Tibial nerve (tissue), 4 donors: ENCODE measurements around the gene IL15. TPM values are rescaled to one million over a fixed set of nuclear protein-coding genes. Genes with fewer than 3 reads are reported as not detected.
"Not testable (repeated sequence)": the region's sequence is repeated elsewhere in the genome, so short reads cannot be mapped to it uniquely, and the experiment has no call there.

Source experiments
- DNase-seq, 2 donors: peaks; one replicate each; pipeline ENCODE4 v3.0.0-alpha.2; 2019; ENCODE audit warnings: low spot score in 2 of 2
- H3K27ac ChIP-seq, 4 donors: fragments of 200-600 bp; sonication (generic) in 3 of 4; one replicate each; pipeline ENCODE4 v1.5.1; 2017 to 2019; ENCODE audit warnings: mild to moderate bottlenecking in 1 of 4
- H3K27me3 ChIP-seq, 2 donors: fragments of 200-600 bp; sonication (generic) in 1 of 2; one replicate each; pipeline versions ENCODE4 v1.5.1 to v1.6.0; 2017 to 2019
- H3K36me3 ChIP-seq, 3 donors: fragments of 200-600 bp; sonication (generic); one replicate each; pipeline ENCODE4 v1.5.1; 2018 to 2019
- H3K4me1 ChIP-seq, 4 donors: fragments of 200-600 bp; sonication (generic) in 3 of 4; one replicate each; pipeline ENCODE4 v1.5.1; 2017 to 2019
- H3K4me3 ChIP-seq, 4 donors: fragments of 200-600 bp; sonication (generic) in 3 of 4; one replicate each; pipeline ENCODE4 v1.5.1; 2017 to 2019; ENCODE audit warnings: mild to moderate bottlenecking in 1 of 4, moderate library complexity in 1 of 4
- H3K9me3 ChIP-seq, 4 donors: fragments of 200-600 bp; sonication (generic) in 3 of 4; one replicate each; pipeline ENCODE4 v1.5.1; 2017 to 2019
- EP300 ChIP-seq, 2 donors: sonication (generic); formaldehyde crosslinking; IDR thresholded peaks; one replicate each; pipeline ENCODE4 v1.6.1; 2017; ENCODE audit warnings: antibody characterized with exemption in 2 of 2, mild to moderate bottlenecking in 1 of 2
- POLR2A ChIP-seq, 2 donors: fragments of 450-650 bp; IDR thresholded peaks; one replicate each; pipeline ENCODE4 v1.6.1; 2017; ENCODE audit warnings: antibody characterized with exemption in 2 of 2, mild to moderate bottlenecking in 2 of 2, moderate library complexity in 2 of 2
- WGBS, 2 donors: methylation state at CpG; one replicate each; pipeline ENCODE4 v1.1.5; 2018; 5-methylcytosine and 5-hydroxymethylcytosine counted together
- total RNA-seq, 4 donors: library from RNA; depleted of rRNA; stranded (reverse); fragments of >200 nt; gene quantifications; one replicate each; pipeline ENCODE4 v1.1.0, GENCODE V29; 2016
- TF ChIP-seq, protein P1 (sequence below), 5 experiments: fragments of 200-600 bp in 3 of 5; fragments of 450-650 bp in 2 of 5; sonication (generic) in 3 of 5; IDR thresholded peaks; one replicate each; pipeline ENCODE4 v1.5.1; 2016 to 2019; ENCODE audit warnings: antibody characterized with exemption in 5 of 5, mild to moderate bottlenecking in 3 of 5, moderate library complexity in 2 of 5

Gene IL15, protein sequence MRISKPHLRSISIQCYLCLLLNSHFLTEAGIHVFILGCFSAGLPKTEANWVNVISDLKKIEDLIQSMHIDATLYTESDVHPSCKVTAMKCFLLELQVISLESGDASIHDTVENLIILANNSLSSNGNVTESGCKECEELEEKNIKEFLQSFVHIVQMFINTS
- total RNA-seq: 1 to 10 TPM; 2.4 to 8.1 (median 6.4) TPM

DNA sequence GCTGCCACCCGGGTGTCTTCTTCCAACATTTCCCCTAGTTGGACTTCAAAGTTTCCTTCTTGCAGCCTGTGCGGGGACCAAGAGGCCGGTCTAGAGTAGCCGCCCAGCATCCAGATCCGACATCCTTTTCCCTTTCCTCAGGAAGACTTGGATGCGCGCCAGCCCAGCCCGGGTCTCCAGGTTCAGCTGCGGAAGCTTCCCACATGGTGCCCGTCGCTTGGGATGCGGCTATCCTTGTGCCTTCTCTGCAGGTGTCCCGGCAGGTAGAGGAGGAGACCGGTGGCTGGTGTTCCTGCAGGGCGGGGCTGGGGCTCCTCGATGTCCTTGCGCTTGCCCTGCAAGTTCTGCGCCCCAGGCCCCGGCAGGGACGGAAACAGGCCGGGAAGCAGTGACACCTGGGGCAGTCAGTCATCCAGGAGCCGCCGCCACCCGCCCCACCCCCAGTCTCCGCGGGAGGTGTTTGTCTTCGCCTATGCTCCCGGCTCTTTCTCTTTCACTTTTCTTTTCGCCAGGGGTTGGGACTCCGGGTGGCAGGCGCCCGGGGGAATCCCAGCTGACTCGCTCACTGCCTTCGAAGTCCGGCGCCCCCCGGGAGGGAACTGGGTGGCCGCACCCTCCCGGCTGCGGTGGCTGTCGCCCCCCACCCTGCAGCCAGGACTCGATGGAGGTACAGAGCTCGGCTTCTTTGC is at the start of gene IL15:
TSS of gene IL15 (plus strand) at position 502 of the 689 bp plus-strand sequence. CDS start 82,882 bp downstream, outside the sequence.
- WGBS, 2 donors: 3% methylated on average over 31 to 43 of the region's 43 CpGs
- TF ChIP-seq POLR2A (IDR thresholded peaks at IDR 0.05) (peak in 1 of 2 donors; percentile 5), EP300 (IDR thresholded peaks at IDR 0.05) (no peak)
- TF ChIP-seq, protein P1, sequence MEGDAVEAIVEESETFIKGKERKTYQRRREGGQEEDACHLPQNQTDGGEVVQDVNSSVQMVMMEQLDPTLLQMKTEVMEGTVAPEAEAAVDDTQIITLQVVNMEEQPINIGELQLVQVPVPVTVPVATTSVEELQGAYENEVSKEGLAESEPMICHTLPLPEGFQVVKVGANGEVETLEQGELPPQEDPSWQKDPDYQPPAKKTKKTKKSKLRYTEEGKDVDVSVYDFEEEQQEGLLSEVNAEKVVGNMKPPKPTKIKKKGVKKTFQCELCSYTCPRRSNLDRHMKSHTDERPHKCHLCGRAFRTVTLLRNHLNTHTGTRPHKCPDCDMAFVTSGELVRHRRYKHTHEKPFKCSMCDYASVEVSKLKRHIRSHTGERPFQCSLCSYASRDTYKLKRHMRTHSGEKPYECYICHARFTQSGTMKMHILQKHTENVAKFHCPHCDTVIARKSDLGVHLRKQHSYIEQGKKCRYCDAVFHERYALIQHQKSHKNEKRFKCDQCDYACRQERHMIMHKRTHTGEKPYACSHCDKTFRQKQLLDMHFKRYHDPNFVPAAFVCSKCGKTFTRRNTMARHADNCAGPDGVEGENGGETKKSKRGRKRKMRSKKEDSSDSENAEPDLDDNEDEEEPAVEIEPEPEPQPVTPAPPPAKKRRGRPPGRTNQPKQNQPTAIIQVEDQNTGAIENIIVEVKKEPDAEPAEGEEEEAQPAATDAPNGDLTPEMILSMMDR (IDR thresholded peaks at IDR 0.05): no peak
- Histone ChIP-seq H3K4me1 (peaks cover 0 to 25% (median 2%) of the 10 kb centered on the region in 4 donors), H3K36me3 (no peaks in the 10 kb centered on the region), H3K9me3 (no peaks in the 10 kb centered on the region), H3K27me3 (no peaks in the 10 kb centered on the region), H3K27ac (peak within 1 kb of the TSS; percentile 66 to 87 (median 80)), H3K4me3 (peak within 1 kb of the TSS; percentile 79 to 91 (median 84))
- peak; percentile 27 to 33 for DNase-seq

DNA sequence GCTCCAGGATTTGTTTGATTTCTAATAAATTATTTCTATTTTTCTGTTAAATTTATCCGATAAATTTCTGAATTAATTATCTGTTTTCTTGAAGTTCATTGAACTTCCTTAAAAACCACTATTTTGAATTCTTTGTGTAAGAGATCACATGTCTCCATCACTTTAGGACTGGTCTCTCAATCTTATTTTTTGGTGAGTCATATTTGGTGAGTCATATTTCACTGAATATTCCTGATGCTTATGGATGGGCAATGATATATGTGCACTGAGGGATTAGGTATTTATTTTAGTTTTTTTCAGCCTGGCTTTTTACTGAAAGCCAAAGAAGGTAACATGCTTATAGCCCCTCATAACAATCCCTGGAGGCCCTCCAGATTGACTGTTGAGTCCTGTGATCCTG is 48.5 kb upstream of the IL15 start:
- H3K27ac ChIP-seq: no peak overlapping the region
- no peaks in the 10 kb centered on the region for H3K4me1 ChIP-seq
- H3K9me3 ChIP-seq: peaks cover 0 to 43% (median 0%) of the 10 kb centered on the region in 4 donors
- no peak for TF ChIP-seq POLR2A (IDR thresholded peaks at IDR 0.05)
- TF ChIP-seq, protein P1 (IDR thresholded peaks at IDR 0.05): no peak
- no peak for TF ChIP-seq EP300 (IDR thresholded peaks at IDR 0.05)
- no peaks in the 10 kb centered on the region for H3K27me3 ChIP-seq
- H3K4me3 ChIP-seq: no peak overlapping the region
- H3K36me3 ChIP-seq: no peaks in the 10 kb centered on the region
- DNase-seq: no peak
- WGBS, 2 donors: 95 to 98% methylated on average over 1 of the region's 1 CpG

DNA sequence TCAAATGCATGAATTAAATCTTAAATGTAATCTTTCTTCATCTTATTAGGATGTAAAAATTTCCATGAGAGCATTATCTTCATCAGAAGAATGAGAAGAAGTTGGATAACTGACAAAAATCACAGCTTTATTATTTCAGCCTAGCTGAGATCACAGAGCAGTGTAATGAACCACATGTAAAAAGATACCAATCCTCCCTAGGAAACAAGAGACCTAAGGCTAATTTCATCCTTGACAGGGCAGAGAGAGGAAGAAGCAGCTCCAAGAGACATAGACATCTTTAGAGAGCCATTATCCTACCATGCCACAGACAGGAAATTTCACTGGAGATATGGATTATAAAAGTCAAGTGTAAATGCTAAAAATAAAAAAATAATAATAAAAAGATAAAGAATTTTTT is 40.9 kb upstream of the IL15 start:
- DNase-seq: no peak
- Histone ChIP-seq H3K9me3 (peaks cover 0 to 11% (median 0%) of the 10 kb centered on the region in 4 donors), H3K36me3 (no peaks in the 10 kb centered on the region), H3K27me3 (no peaks in the 10 kb centered on the region), H3K4me3 (no peak overlapping the region), H3K4me1 (no peaks in the 10 kb centered on the region), H3K27ac (no peak overlapping the region)
- TF ChIP-seq POLR2A (IDR thresholded peaks at IDR 0.05): no peak
- TF ChIP-seq, protein P1 (IDR thresholded peaks at IDR 0.05): no peak
- no peak for TF ChIP-seq EP300 (IDR thresholded peaks at IDR 0.05)

DNA sequence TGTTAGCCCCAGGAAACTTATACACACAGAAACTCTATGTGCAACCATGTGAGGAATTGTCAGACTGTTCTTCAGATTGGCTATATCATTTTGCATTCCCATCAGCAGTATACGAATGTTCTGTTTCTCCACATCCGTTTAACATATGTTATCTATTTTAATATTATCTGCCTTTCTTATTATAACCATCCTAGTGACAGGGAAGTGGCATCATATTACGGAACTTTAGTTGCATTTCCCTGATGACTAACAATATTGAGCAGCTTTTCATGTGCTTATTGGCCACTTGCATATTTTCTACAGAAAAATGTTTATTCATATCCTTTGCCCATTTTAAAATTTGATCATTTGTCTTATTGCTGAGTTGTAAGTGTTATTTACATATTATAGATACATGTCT is 36.5 kb upstream of the IL15 start:
- 85 to 87% methylated on average over 3 of the region's 3 CpGs for WGBS, 2 donors
- Histone ChIP-seq H3K27ac (no peak overlapping the region), H3K4me1 (no peaks in the 10 kb centered on the region), H3K36me3 (no peaks in the 10 kb centered on the region), H3K27me3 (no peaks in the 10 kb centered on the region), H3K4me3 (no peak overlapping the region), H3K9me3 (no peaks in the 10 kb centered on the region)
- DNase-seq: no peak
- TF ChIP-seq POLR2A (IDR thresholded peaks at IDR 0.05) (no peak), EP300 (IDR thresholded peaks at IDR 0.05) (no peak)
- TF ChIP-seq, protein P1 (IDR thresholded peaks at IDR 0.05): no peak

DNA sequence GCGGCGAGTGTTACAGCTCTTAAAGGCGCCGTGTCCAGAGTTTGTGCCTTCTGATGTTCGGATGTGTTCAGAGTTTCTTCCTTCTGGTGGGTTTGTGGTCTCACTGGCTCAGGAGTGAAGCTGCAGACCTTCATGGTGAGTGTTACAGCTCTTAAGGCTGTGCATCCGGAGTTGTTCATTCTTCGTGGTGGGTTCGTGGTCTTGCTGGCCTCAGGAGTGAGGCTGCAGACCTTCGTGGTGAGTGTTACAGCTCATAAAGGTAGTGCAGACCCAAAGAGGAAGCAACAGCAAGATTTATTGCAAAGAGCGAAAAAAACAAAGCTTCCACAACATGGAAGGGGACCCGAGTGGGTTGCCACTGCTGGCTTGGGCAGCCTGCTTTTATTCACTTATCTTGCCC is 31.7 kb upstream of the IL15 start:
- WGBS, 2 donors: 77 to 92% methylated on average over 11 of the region's 11 CpGs
- not testable (repeated sequence) for H3K36me3 ChIP-seq, DNase-seq

More for the DNA sequence above, 31.7 kb upstream of the IL15 start:
- H3K9me3 ChIP-seq, H3K27me3 ChIP-seq, H3K4me1 ChIP-seq, H3K27ac ChIP-seq, H3K4me3 ChIP-seq: not testable (repeated sequence)
